OCI-LY1 (cell line): ENCODE measurements around the gene PTPRA.

Experiments
- H2AFZ ChIP-seq: fragments of 200-600 bp; sonication (generic), shearing (Covaris generic); 2 replicates; pipeline ENCODE4 v1.6.0; 2014; ENCODE audit warnings: antibody characterized with exemption, mild to moderate bottlenecking, low read length
- H3F3A ChIP-seq: fragments of 200-600 bp; sonication (generic), shearing (Covaris generic); 2 replicates; pipeline ENCODE4 v1.6.0; 2014; ENCODE audit warnings: mild to moderate bottlenecking, antibody characterized with exemption, low read length, moderate library complexity; ENCODE audit not compliant: insufficient read depth
- H3K27ac ChIP-seq: fragments of 200-600 bp; sonication (generic); 2 replicates; pipeline ENCODE4 v1.5.1; 2014; ENCODE audit warnings: low read length, mixed run types, mild to moderate bottlenecking, low read depth; ENCODE audit not compliant: poor library complexity, severe bottlenecking
- H3K27me3 ChIP-seq: fragments of 200-600 bp; sonication (generic); 2 replicates; pipeline ENCODE4 v1.6.0; 2014; ENCODE audit warnings: antibody characterized with exemption, mild to moderate bottlenecking, low read length, moderate library complexity; ENCODE audit not compliant: insufficient read depth
- H3K36me3 ChIP-seq: fragments of 200-600 bp; sonication (generic); 2 replicates; pipeline ENCODE4 v1.6.1; 2014; ENCODE audit warnings: mild to moderate bottlenecking, antibody characterized with exemption, low read length, moderate library complexity, mixed read lengths; ENCODE audit not compliant: insufficient read depth
- H3K4me1 ChIP-seq: fragments of 200-600 bp; sonication (generic); 2 replicates; pipeline ENCODE4 v1.5.1; 2014; ENCODE audit warnings: mild to moderate bottlenecking, low read length, moderate library complexity; ENCODE audit not compliant: insufficient read depth, severe bottlenecking
- H3K4me2 ChIP-seq: fragments of 200-600 bp; sonication (generic), shearing (Covaris generic); 2 replicates; pipeline ENCODE4 v1.6.1; 2014; ENCODE audit warnings: low read length
- H3K4me3 ChIP-seq: fragments of 200-600 bp; sonication (generic); 2 replicates; pipeline ENCODE4 v1.5.1; 2014; ENCODE audit warnings: low read length, low read depth, mild to moderate bottlenecking, mixed read lengths; ENCODE audit not compliant: poor library complexity, severe bottlenecking
- H3K79me2 ChIP-seq: fragments of 200-600 bp; shearing (Covaris generic); 2 replicates; pipeline ENCODE4 v1.6.1; 2016; ENCODE audit warnings: mixed run types, low read length, mixed read lengths; ENCODE audit not compliant: insufficient read depth
- H3K9ac ChIP-seq: fragments of 200-600 bp; sonication (generic), shearing (Covaris generic); 2 replicates; pipeline ENCODE4 v1.6.1; 2014; ENCODE audit warnings: mild to moderate bottlenecking, low read length, mixed read lengths
- H3K9me2 ChIP-seq: fragments of 200-600 bp; sonication (generic), shearing (Covaris generic); 2 replicates; pipeline ENCODE4 v1.6.1; 2014; ENCODE audit warnings: low read depth, mild to moderate bottlenecking, low read length, mixed read lengths
- H3K9me3 ChIP-seq: fragments of 200-600 bp; shearing (Covaris generic); 2 replicates; pipeline ENCODE4 v1.6.1; 2014; ENCODE audit warnings: low read length, mixed read lengths
- H4K20me1 ChIP-seq: fragments of 200-600 bp; sonication (generic), shearing (Covaris generic); 2 replicates; pipeline ENCODE4 v1.6.0; 2016; ENCODE audit warnings: mild to moderate bottlenecking, low read length; ENCODE audit not compliant: insufficient read depth
- EZH2 ChIP-seq: fragments of 200-600 bp; sonication (generic), shearing (Covaris generic); IDR thresholded peaks from 2 replicates; pipeline ENCODE4 v1.8.0; 2017; ENCODE audit warnings: borderline replicate concordance, mixed run types, mild to moderate bottlenecking, antibody characterized with exemption, low read length, moderate library complexity, mixed read lengths
- TF ChIP-seq, protein P1 (sequence below): fragments of 200-600 bp; sonication (generic), shearing (Covaris generic); IDR thresholded peaks from 2 replicates; pipeline ENCODE4 v1.5.1; 2017; ENCODE audit warnings: mild to moderate bottlenecking, antibody characterized with exemption, low read length, moderate library complexity, mixed read lengths

The PTPRA gene

DNA sequence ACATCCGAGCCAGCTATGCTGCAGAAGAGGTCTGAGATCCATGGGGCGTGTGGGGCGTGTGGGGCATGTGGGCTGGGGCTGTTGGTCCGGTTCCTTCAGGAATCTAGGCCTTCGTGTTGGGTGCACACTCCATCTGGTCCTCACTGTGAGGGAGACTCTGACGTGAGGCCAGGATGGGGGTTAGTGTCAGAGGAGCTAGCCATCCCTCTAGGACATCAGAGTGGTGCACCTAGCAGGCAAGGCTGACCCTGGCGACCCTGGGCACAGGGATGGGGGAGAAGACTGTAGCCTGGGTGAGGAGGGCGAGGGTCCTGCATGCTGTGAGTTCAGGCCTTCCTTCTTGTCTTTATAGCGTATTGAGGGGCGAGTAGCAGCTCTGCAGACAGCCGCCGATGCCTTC is 8.7 kb upstream of the PTPRA start:
- no peak overlapping the region for H3K27ac ChIP-seq
- no peaks in the 10 kb centered on the region for H3K79me2 ChIP-seq
- H3F3A ChIP-seq: no peaks in the 10 kb centered on the region
- no peaks in the 10 kb centered on the region for H3K9me3 ChIP-seq
- peaks cover 33% of the 10 kb centered on the region for H3K36me3 ChIP-seq
- H3K9ac ChIP-seq: no peak overlapping the region
- peaks cover 7% of the 10 kb centered on the region for H3K4me1 ChIP-seq
- no peak for TF ChIP-seq EZH2
- TF ChIP-seq, protein P1, sequence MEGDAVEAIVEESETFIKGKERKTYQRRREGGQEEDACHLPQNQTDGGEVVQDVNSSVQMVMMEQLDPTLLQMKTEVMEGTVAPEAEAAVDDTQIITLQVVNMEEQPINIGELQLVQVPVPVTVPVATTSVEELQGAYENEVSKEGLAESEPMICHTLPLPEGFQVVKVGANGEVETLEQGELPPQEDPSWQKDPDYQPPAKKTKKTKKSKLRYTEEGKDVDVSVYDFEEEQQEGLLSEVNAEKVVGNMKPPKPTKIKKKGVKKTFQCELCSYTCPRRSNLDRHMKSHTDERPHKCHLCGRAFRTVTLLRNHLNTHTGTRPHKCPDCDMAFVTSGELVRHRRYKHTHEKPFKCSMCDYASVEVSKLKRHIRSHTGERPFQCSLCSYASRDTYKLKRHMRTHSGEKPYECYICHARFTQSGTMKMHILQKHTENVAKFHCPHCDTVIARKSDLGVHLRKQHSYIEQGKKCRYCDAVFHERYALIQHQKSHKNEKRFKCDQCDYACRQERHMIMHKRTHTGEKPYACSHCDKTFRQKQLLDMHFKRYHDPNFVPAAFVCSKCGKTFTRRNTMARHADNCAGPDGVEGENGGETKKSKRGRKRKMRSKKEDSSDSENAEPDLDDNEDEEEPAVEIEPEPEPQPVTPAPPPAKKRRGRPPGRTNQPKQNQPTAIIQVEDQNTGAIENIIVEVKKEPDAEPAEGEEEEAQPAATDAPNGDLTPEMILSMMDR: no peak
- H2AFZ ChIP-seq: no peak overlapping the region
- H4K20me1 ChIP-seq: no peaks in the 10 kb centered on the region
- no peaks in the 10 kb centered on the region for H3K9me2 ChIP-seq
- no peak overlapping the region for H3K4me2 ChIP-seq
- no peak overlapping the region for H3K4me3 ChIP-seq
- no peaks in the 10 kb centered on the region for H3K27me3 ChIP-seq

DNA sequence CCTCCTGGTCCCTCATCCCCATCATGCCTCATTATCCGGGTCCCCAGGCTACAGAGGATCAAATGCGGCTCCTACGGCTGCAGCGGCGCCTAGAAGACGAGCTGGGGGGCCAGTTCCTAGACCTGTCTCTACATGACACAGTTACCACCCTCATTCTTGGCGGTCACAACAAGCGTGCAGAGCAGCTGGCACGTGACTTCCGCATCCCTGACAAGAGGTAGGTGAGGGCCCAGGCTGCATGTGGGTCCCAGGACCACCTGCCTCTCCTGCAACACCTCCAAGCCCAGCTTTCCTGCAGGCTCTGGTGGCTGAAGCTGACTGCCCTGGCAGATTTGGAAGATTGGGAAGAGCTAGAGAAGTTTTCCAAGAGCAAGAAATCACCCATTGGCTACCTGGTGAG is 8.2 kb upstream of the PTPRA start:
- peaks cover 7% of the 10 kb centered on the region for H3K4me1 ChIP-seq
- peaks cover 33% of the 10 kb centered on the region for H3K36me3 ChIP-seq
- no peak overlapping the region for H3K4me3 ChIP-seq
- H3K4me2 ChIP-seq: no peak overlapping the region
- no peaks in the 10 kb centered on the region for H3K79me2 ChIP-seq
- no peaks in the 10 kb centered on the region for H3F3A ChIP-seq
- H3K9ac ChIP-seq: no peak overlapping the region
- no peaks in the 10 kb centered on the region for H3K9me2 ChIP-seq
- no peaks in the 10 kb centered on the region for H3K27me3 ChIP-seq
- no peak for TF ChIP-seq EZH2
- TF ChIP-seq, protein P1: no peak
- no peaks in the 10 kb centered on the region for H3K9me3 ChIP-seq
- no peak overlapping the region for H2AFZ ChIP-seq
- H4K20me1 ChIP-seq: no peaks in the 10 kb centered on the region
- H3K27ac ChIP-seq: no peak overlapping the region

DNA sequence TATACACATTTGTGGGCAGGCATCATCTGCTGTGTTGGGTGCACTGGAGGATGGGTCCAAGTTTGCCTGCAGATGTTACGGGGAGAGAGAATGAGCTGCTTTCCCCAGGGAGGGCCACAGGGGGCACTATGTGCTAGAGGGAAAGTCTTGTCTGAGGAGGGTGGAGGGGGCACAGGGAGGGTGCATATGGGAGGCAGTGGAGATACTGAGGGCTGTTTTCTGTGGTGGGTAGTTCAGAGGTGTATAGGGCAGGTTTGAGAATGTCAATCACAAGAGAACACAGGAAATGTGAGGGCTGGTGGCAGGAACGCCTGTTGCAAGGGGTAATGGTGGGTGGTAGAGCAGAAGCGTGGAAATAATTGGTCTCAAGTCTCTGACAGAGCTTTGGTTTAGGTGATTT is 7.7 kb upstream of the PTPRA start:
- no peaks in the 10 kb centered on the region for H3K9me3 ChIP-seq
- H3K4me1 ChIP-seq: peaks cover 7% of the 10 kb centered on the region
- H3K4me3 ChIP-seq: no peak overlapping the region
- no peaks in the 10 kb centered on the region for H3K9me2 ChIP-seq
- H3K27me3 ChIP-seq: no peaks in the 10 kb centered on the region
- H2AFZ ChIP-seq: no peak overlapping the region
- TF ChIP-seq, protein P1: peak; percentile 37
- TF ChIP-seq EZH2: no peak
- H3F3A ChIP-seq: no peaks in the 10 kb centered on the region
- no peak overlapping the region for H3K27ac ChIP-seq
- no peak overlapping the region for H3K4me2 ChIP-seq
- H3K79me2 ChIP-seq: no peaks in the 10 kb centered on the region
- H3K36me3 ChIP-seq: peaks cover 32% of the 10 kb centered on the region
- no peaks in the 10 kb centered on the region for H4K20me1 ChIP-seq
- H3K9ac ChIP-seq: no peak overlapping the region
